K562 (cell line): Measurements from ENCODE around the gene GRHL3. TPM values are rescaled to one million over a fixed set of nuclear protein-coding genes. Genes with fewer than 3 reads are reported as not detected.
A peak's percentile ranks its signal among the peaks of the same experiment; 100 is the strongest.

ENCODE experiments used
- ATAC-seq: fragments of 200-7000 bp; cut with Tn5 transposase; 3 replicates; pipeline ENCODE4 v1.9.1; 2020; ENCODE audit warnings: moderate library complexity
- BruUV-seq: library from RNA; stranded (reverse); fragments of 400-500 nt; replicated peaks from 2 replicates; lab custom pipeline; 2021; lab: Mats Ljungman, UMichigan
- CTCF ChIA-PET: fragments of 300-600 bp; formaldehyde crosslinking; extraction: SDS; loops from one replicate; lab custom pipeline; 2021; ENCODE audit warnings: low intra/inter-chr PET ratio; lab: Yijun Ruan, JAX
- POLR2A ChIA-PET: fragments of 300-600, 350-650 bp; sonication (Branson Sonifier 250); formaldehyde crosslinking; extraction: SDS; loops from one replicate; lab custom pipeline; 2021; ENCODE audit warnings: antibody characterized with exemption, inconsistent platforms; lab: Yijun Ruan, JAX
- DNase-seq, 4 experiments: peaks; one replicate each; pipeline versions ENCODE4 v3.0.0 to v3.0.0-alpha.2; 2011 to 2018; ENCODE audit warnings: low spot score in 3 of 4, mixed read lengths in 3 of 4; ENCODE audit errors: extremely low read depth in 1 of 4
- FAIRE-seq: peaks from 2 replicates; lab custom pipeline; 2011; peaks lifted over from hg19 to GRCh38; lab: Jason Lieb, UNC
- H2AFZ ChIP-seq: 2 replicates; pipeline ENCODE4 v1.6.0; 2011; ENCODE audit warnings: low read depth, low read length, control low read depth, inconsistent platforms
- H3K27ac ChIP-seq: fragments of 200-600 bp; 3 replicates; pipeline ENCODE4 v1.8.0; 2011; ENCODE audit warnings: low read depth, mild to moderate bottlenecking, control low read depth, inconsistent platforms, low read length, moderate library complexity, mixed read lengths; ENCODE audit errors: extremely low read depth
- H3K27me3 ChIP-seq, 2 experiments: fragments of 300-600 bp in 1 of 2; 2 replicates in 1 of 2; 3 replicates in 1 of 2; pipeline versions ENCODE4 v1.6.0 to v1.8.0; 2011; ENCODE audit warnings: inconsistent platforms in 2 of 2, low read length in 2 of 2, mild to moderate bottlenecking in 1 of 2, mixed read lengths in 1 of 2, moderate library complexity in 1 of 2; ENCODE audit not compliant: control insufficient read depth in 2 of 2, insufficient read depth in 2 of 2
- H3K36me3 ChIP-seq: fragments of 300-600 bp; 3 replicates; pipeline ENCODE4 v1.8.0; 2011; ENCODE audit warnings: mild to moderate bottlenecking, low read length, inconsistent platforms; ENCODE audit not compliant: control insufficient read depth, insufficient read depth
- H3K4me1 ChIP-seq, 2 experiments: fragments of 200-600 bp in 1 of 2; replicated peaks in 1 of 2; 2 replicates in 1 of 2; 3 replicates in 1 of 2; pipeline versions ENCODE4 v1.5.1 to v1.8.0; 2011; ENCODE audit warnings: inconsistent platforms in 2 of 2, low read length in 2 of 2, mild to moderate bottlenecking in 1 of 2, mixed read lengths in 1 of 2, moderate library complexity in 1 of 2; ENCODE audit not compliant: control insufficient read depth in 2 of 2, insufficient read depth in 2 of 2
- H3K4me2 ChIP-seq: 2 replicates; pipeline ENCODE4 v1.6.1; 2011; ENCODE audit warnings: low read length, control low read depth, inconsistent platforms, mixed read lengths; ENCODE audit not compliant: insufficient read depth
- H3K4me3 ChIP-seq: fragments of 200-600 bp; sonication (generic), shearing (Covaris generic); 2 replicates; pipeline ENCODE4 v1.5.1; 2016; ENCODE audit warnings: control low read depth, inconsistent platforms
- H3K79me2 ChIP-seq: fragments of 200-600 bp; 3 replicates; pipeline ENCODE4 v1.8.0; 2011; ENCODE audit warnings: low read length, inconsistent platforms; ENCODE audit not compliant: control insufficient read depth, insufficient read depth
- H3K9ac ChIP-seq, 2 experiments: 2 replicates each; pipeline versions ENCODE4 v1.6.0 to v1.6.1; 2011; ENCODE audit warnings: low read depth in 2 of 2, low read length in 2 of 2, control low read depth in 1 of 2, inconsistent platforms in 1 of 2, mild to moderate bottlenecking in 1 of 2, mixed read lengths in 1 of 2; ENCODE audit not compliant: insufficient read depth in 1 of 2
- H3K9me1 ChIP-seq: one replicate; pipeline ENCODE4 v1.6.0; 2011; ENCODE audit warnings: inconsistent platforms, mild to moderate bottlenecking, low read length, moderate library complexity; ENCODE audit not compliant: control insufficient read depth, insufficient read depth
- H3K9me3 ChIP-seq: replicated peaks from 2 replicates; pipeline ENCODE4 v1.5.1; 2011; ENCODE audit warnings: low read depth, low read length, inconsistent platforms; ENCODE audit not compliant: control insufficient read depth, insufficient read depth
- H4K20me1 ChIP-seq: replicated peaks from 2 replicates; pipeline ENCODE4 v1.6.1; 2011; ENCODE audit warnings: low read length, inconsistent platforms, mixed read lengths; ENCODE audit not compliant: control insufficient read depth, insufficient read depth
- EGR1 ChIP-seq: fragments of 450-650 bp; conservative IDR thresholded peaks from 2 replicates; pipeline ENCODE4 v1.6.1; 2017; ENCODE audit warnings: mild to moderate bottlenecking
- POU5F1 ChIP-seq: fragments of 150-350 bp; IDR thresholded peaks from 2 replicates; pipeline ENCODE4 v1.6.1; 2014; ENCODE audit warnings: borderline replicate concordance, low read length, low read depth, mild to moderate bottlenecking; ENCODE audit not compliant: partially characterized antibody
- WGBS: fragments of 100-300 bp; shearing (Covaris generic); methylation state at CpG from one replicate; pipeline ENCODE4 v1.1.6; 2016; ENCODE audit warnings: low coverage, mixed read lengths; ENCODE audit not compliant: insufficient coverage; ENCODE audit errors: missing lambda C conversion rate; 5-methylcytosine and 5-hydroxymethylcytosine counted together
- in situ Hi-C: fragments of 300-500 bp; cut with MboI; formaldehyde crosslinking; loops from 4 replicates; pipeline ENCODE4 v1.15.0; 2018; ENCODE audit warnings: inconsistent platforms, mixed read lengths
- intact Hi-C: fragments of 100-400 bp; cut with micrococcal nuclease; formaldehyde crosslinking; loops from 2 replicates; pipeline ENCODE4 v1.14.2; 2022
- polyA plus RNA-seq, 8 experiments: library from polyadenylated mRNA; depleted of rRNA in 4 of 8; stranded (reverse) in 5 of 8; unstranded in 3 of 8; fragments of >200 nt; fragmentation: Nextera tagmentation in 2 of 8; fragmentation: Illumina TruSeq in 1 of 8; extraction: Ambion mirVana in 2 of 8; extraction: Trizol in 1 of 8; gene quantifications; 2 replicates each; pipeline versions ENCODE4 v1.2.1 to v1.2.3, GENCODE V29; 2011 to 2014; ENCODE audit warnings: inconsistent platforms in 1 of 8, missing spikeins in 1 of 8
- total RNA-seq, 7 experiments: library from RNA; depleted of rRNA in 6 of 7; stranded (reverse); fragments of >200 nt in 6 of 7; fragmentation: Illumina TruSeq in 2 of 7; extraction: Trizol in 2 of 7; gene quantifications; 2 replicates each; pipeline versions ENCODE4 v1.2.1 to v1.2.3, GENCODE V29; 2011 to 2021; ENCODE audit warnings: low replicate concordance in 1 of 7
- TF ChIP-seq, protein P1 (sequence below): fragments of 250-450 bp; sonication (Bioruptor Pico); IDR thresholded peaks from 2 replicates; pipeline ENCODE4 v1.4.0; 2020; ENCODE audit warnings: mild to moderate bottlenecking, moderate library complexity

GRHL3 gene
- total and polyA plus RNA-seq, 9 of the 15 experiments (the other 6 are each of a cell fraction or from before 2014, with no cell fraction given): 0.01 to 0.04 TPM; not detected in 7

DNA sequence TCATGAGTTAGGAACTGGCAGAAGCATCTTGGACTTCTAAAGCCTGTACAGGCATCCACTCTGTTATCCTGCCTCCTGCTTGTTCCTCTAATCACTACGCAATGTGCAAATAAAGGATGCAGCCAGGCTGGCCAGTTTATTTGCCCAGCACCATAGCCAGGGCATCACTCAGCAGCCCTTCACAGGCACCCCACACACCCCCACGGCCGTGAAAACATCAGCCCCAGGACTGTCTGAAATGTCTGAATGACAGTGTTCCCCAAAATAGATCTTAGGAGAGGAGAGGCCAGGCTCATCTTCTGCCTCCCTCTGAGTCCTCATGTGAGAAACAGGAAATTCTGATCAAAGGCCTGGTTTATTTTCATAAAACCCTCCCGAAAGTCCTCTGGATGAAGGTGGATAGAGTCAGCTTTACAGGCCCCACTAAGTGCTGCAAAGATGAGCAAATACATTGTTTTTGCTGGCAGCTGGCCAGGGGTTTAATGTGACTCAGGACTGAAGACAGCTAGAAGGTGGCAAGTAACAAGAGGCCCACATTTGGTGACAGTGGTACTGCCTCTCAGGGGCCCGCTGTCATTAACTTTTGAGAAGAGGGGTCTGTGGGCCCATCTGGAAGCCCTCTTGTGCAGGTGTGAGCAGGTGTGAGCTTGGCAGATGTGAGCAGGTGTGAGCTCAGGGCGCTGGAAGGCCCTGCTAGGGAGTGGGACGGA, 32.9 kb downstream of the GRHL3 start (continued):
- TF ChIP-seq, protein P1, sequence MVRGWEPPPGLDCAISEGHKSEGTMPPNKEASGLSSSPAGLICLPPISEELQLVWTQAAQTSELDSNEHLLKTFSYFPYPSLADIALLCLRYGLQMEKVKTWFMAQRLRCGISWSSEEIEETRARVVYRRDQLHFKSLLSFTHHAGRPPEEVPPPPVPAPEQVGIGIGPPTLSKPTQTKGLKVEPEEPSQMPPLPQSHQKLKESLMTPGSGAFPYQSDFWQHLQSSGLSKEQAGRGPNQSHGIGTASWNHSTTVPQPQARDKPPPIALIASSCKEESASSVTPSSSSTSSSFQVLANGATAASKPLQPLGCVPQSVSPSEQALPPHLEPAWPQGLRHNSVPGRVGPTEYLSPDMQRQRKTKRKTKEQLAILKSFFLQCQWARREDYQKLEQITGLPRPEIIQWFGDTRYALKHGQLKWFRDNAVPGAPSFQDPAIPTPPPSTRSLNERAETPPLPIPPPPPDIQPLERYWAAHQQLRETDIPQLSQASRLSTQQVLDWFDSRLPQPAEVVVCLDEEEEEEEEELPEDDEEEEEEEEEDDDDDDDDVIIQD (CRISPR knock-in tag): no peak

GRCh38 chr1:24353292-24353891, 34.2 kb downstream of the GRHL3 start:
- Histone ChIP-seq H3K9ac (no peak overlapping the region), H3K9me3 (no peaks in the 10 kb centered on the region), H3K27ac (no peak overlapping the region), H3K4me3 (no peak overlapping the region), H2AFZ (no peak overlapping the region), H3K4me1 (no peaks in the 10 kb centered on the region), H4K20me1 (peaks cover 11% of the 10 kb centered on the region), H3K79me2 (no peaks in the 10 kb centered on the region), H3K27me3 (peaks cover 16 to 72% of the 10 kb centered on the region in 2 experiments), H3K36me3 (no peaks in the 10 kb centered on the region), H3K4me2 (no peak overlapping the region), H3K9me1 (no peaks in the 10 kb centered on the region)
- intact Hi-C loops: no loop called here
- 5% methylated on average over 4 of the region's 4 CpGs for WGBS
- ATAC-seq (no peak), FAIRE-seq (no peak), DNase-seq (no peak)
- BruUV-seq: no TSS peak
- CTCF ChIA-PET: no interaction called here
- POLR2A ChIA-PET: interaction anchor here (0.6 kb wide), 1 partner anchor 36 kb away, joined by 3 read pairs; no protein-coding TSS in a partner anchor
- in situ Hi-C loops: no loop called here
- TF ChIP-seq EGR1: peak; percentile 43; the same call in 1 of the 2 replicates
- TF ChIP-seq POU5F1: no peak
